Measurements from ENCODE around the gene ERC1. TPM values are rescaled to one million over a fixed set of nuclear protein-coding genes. Genes with fewer than 3 reads are reported as not detected.
A peak's percentile ranks its signal among the peaks of the same experiment; 100 is the strongest.

The ERC1 gene
- total RNA-seq, 1 donor from 2014 or later = 79.5 TPM

- H3K4me3 Mint-ChIP-seq (ENCODE audit: unreplicated experiment) = no peak overlapping the region
- H3K27me3 Mint-ChIP-seq (ENCODE audit: unreplicated experiment) = no peaks in the 10 kb centered on the region
- DNase-seq (ENCODE audit: extremely low spot score, unreplicated experiment) = no peak
- TF ChIP-seq CTCF (IDR thresholded peaks at IDR 0.05) = no peak
- peaks cover 21% of the 10 kb centered on the region for H3K36me3 Mint-ChIP-seq (ENCODE audit: unreplicated experiment)
- H3K4me1 Mint-ChIP-seq (ENCODE audit: unreplicated experiment) = peaks cover 1% of the 10 kb centered on the region
- peaks cover 3% of the 10 kb centered on the region for H3K9me3 Mint-ChIP-seq (ENCODE audit: unreplicated experiment)
- no peak overlapping the region for H3K27ac Mint-ChIP-seq (ENCODE audit: unreplicated experiment)
These were observed 43.9 kb downstream of the ERC1 start for GRCh38 chr12:1034751-1035457.

- DNase-seq (ENCODE audit: extremely low spot score, unreplicated experiment) = no peak
- no peak for TF ChIP-seq CTCF (IDR thresholded peaks at IDR 0.05)
- no peaks in the 10 kb centered on the region for H3K27me3 Mint-ChIP-seq (ENCODE audit: unreplicated experiment)
- H3K4me1 Mint-ChIP-seq (ENCODE audit: unreplicated experiment) = peaks cover 32% of the 10 kb centered on the region
- no peaks in the 10 kb centered on the region for H3K9me3 Mint-ChIP-seq (ENCODE audit: unreplicated experiment)
- H3K36me3 Mint-ChIP-seq (ENCODE audit: unreplicated experiment) = peaks cover 9% of the 10 kb centered on the region
- H3K4me3 Mint-ChIP-seq (ENCODE audit: unreplicated experiment) = no peak overlapping the region
- H3K27ac Mint-ChIP-seq (ENCODE audit: unreplicated experiment) = peak overlapping the region; percentile 31
These were observed 50.5 kb downstream of the ERC1 start for GRCh38 chr12:1041478-1041877.

- no peak for DNase-seq (ENCODE audit: extremely low spot score, unreplicated experiment)
- Mint-ChIP-seq H3K4me1 (ENCODE audit: unreplicated experiment) (peaks cover 38% of the 10 kb centered on the region), H3K27ac (ENCODE audit: unreplicated experiment) (peak overlapping the region; percentile 48), H3K36me3 (ENCODE audit: unreplicated experiment) (peaks cover 3% of the 10 kb centered on the region), H3K4me3 (ENCODE audit: unreplicated experiment) (no peak overlapping the region), H3K9me3 (ENCODE audit: unreplicated experiment) (no peaks in the 10 kb centered on the region), H3K27me3 (ENCODE audit: unreplicated experiment) (no peaks in the 10 kb centered on the region)
- TF ChIP-seq CTCF (IDR thresholded peaks at IDR 0.05) = no peak
These were observed 53.2 kb downstream of the ERC1 start for GRCh38 chr12:1044199-1044598.

- TF ChIP-seq CTCF (IDR thresholded peaks at IDR 0.05) = no peak
- Mint-ChIP-seq H3K4me1 (ENCODE audit: unreplicated experiment) (peaks cover 38% of the 10 kb centered on the region), H3K36me3 (ENCODE audit: unreplicated experiment) (peaks cover 3% of the 10 kb centered on the region), H3K27me3 (ENCODE audit: unreplicated experiment) (no peaks in the 10 kb centered on the region), H3K9me3 (ENCODE audit: unreplicated experiment) (no peaks in the 10 kb centered on the region), H3K4me3 (ENCODE audit: unreplicated experiment) (no peak overlapping the region), H3K27ac (ENCODE audit: unreplicated experiment) (peak overlapping the region; percentile 79)
- DNase-seq (ENCODE audit: extremely low spot score, unreplicated experiment) = no peak
These were observed 53.7 kb downstream of the ERC1 start for GRCh38 chr12:1044696-1045095.

- peaks cover 41% of the 10 kb centered on the region for H3K4me1 Mint-ChIP-seq (ENCODE audit: unreplicated experiment)
- H3K9me3 Mint-ChIP-seq (ENCODE audit: unreplicated experiment) = no peaks in the 10 kb centered on the region
- H3K27me3 Mint-ChIP-seq (ENCODE audit: unreplicated experiment) = no peaks in the 10 kb centered on the region
- no peak for TF ChIP-seq CTCF (IDR thresholded peaks at IDR 0.05)
- DNase-seq (ENCODE audit: extremely low spot score, unreplicated experiment) = no peak
- no peak overlapping the region for H3K27ac Mint-ChIP-seq (ENCODE audit: unreplicated experiment)
- H3K4me3 Mint-ChIP-seq (ENCODE audit: unreplicated experiment) = no peak overlapping the region
- H3K36me3 Mint-ChIP-seq (ENCODE audit: unreplicated experiment) = peaks cover 3% of the 10 kb centered on the region
These were observed 55.7 kb downstream of the ERC1 start for GRCh38 chr12:1046727-1047126.
